Fibroblast of pulmonary artery (primary cell): Measurements from ENCODE around the gene HPS4.
"Not testable (repeated sequence)": the region's sequence is repeated elsewhere in the genome, so short reads cannot be mapped to it uniquely, and the experiment has no call there.

ENCODE experiments used
- DNase-seq: peaks from one replicate; pipeline ENCODE4 v3.0.0-alpha.2; 2010; ENCODE audit warnings: low read depth
- H3K4me3 ChIP-seq: replicated peaks from 2 replicates; pipeline ENCODE4 v1.5.1; 2011; ENCODE audit warnings: low read depth, mild to moderate bottlenecking, control low read depth, low read length, moderate library complexity
- TF ChIP-seq, protein P1 (sequence below): IDR thresholded peaks from 2 replicates; pipeline ENCODE4 v1.5.1; 2011; ENCODE audit warnings: mild to moderate bottlenecking, control low read depth, low read length, inconsistent platforms; ENCODE audit errors: missing control alignments

Gene HPS4

DNA sequence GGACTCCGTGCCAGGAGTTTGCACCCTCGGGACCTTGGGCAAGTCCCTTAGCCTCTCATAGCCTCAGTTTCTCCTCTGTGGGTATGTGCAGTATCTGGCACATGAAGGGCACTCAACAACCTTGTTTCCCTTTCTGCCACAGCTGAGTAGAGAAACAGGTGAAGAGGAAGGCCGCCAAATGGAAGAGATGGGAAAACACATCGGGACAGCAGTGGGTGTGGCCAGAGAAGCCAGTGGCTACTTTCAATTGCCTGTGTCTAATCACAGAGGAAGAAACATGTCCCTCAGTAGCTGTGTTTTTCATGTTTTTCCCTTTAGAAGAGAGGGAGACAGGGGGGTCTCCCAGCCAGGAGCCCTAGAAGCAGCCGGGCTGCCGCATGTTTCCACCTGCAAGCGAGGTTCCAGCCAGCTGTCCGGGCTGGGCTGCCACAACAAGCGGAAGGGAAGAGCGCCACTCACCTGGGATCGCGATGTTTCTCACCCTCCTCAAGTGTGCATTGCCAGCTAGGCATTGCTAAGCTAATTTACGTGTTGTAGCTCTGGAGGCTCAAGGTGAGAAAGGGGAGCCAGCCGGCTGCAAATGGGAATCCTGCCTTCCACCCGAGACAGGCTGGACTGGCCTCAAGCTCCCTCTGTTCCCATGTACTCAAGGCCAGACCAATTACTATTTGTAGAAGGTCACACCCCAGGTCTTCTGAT, 37.9 kb downstream of the HPS4 start:
- TF ChIP-seq, protein P1, sequence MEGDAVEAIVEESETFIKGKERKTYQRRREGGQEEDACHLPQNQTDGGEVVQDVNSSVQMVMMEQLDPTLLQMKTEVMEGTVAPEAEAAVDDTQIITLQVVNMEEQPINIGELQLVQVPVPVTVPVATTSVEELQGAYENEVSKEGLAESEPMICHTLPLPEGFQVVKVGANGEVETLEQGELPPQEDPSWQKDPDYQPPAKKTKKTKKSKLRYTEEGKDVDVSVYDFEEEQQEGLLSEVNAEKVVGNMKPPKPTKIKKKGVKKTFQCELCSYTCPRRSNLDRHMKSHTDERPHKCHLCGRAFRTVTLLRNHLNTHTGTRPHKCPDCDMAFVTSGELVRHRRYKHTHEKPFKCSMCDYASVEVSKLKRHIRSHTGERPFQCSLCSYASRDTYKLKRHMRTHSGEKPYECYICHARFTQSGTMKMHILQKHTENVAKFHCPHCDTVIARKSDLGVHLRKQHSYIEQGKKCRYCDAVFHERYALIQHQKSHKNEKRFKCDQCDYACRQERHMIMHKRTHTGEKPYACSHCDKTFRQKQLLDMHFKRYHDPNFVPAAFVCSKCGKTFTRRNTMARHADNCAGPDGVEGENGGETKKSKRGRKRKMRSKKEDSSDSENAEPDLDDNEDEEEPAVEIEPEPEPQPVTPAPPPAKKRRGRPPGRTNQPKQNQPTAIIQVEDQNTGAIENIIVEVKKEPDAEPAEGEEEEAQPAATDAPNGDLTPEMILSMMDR = no peak
- H3K4me3 ChIP-seq = no peak overlapping the region
- no peak for DNase-seq

DNA sequence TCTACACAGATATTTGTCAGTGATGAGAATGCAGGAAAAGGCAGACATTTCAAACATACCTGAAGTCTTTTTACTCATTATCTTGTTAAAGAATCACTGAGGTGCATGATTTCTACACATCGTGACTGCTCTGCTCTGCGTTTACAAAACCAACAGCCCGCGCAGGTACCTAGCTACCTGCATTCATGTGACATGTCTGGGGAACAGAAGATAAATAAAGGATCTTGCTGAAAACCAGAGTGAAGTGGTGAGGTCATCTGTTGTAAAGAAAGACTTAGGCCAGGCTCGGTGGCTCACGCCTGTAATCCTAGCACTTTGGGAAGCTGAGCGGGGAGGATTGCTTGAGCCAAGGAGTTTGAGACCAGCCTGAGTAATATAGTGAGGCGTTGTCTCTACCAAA, 38.8 kb downstream of the HPS4 start:
- TF ChIP-seq, protein P1 = no peak
- H3K4me3 ChIP-seq = no peak overlapping the region
- DNase-seq = no peak

DNA sequence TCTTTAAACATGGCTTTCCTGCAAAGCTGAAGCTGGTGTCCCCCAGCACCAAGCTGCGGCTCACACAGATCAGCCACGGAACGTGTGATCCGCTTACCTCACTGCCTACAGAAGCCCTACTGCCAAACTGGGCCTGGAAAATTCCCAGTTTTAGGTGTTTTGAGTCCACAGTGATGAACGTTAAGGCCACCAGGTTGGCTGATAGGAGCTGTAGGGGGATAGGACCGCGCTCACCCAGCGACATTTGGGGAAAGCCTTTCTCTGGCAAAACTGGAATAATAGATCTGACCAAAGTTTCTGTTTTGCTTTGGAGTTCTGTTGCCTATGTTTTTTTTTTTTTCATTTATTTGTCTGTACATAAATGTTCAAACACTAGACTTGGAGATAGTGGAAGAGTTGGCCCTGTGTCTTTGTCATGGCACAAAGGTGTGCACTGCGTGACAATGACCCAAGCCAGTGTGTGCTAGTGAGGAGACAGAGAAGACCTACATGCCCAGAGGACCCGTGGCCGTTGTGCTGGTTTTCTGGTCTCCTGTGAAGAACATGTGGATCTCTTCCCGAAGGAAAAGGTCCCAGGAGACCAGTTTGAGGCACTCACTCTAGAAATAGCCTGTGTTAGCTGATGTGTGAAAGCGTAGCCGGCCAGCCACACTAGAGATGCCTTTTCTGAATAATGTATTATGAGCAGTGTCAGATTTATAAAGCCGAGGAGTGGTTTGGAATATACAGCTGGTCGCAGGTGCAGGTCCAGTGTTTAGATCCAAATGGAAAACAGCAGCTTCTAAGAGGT, 39.5 kb downstream of the HPS4 start:
- TF ChIP-seq, protein P1 = no peak
- DNase-seq = no peak
- H3K4me3 ChIP-seq = no peak overlapping the region

DNA sequence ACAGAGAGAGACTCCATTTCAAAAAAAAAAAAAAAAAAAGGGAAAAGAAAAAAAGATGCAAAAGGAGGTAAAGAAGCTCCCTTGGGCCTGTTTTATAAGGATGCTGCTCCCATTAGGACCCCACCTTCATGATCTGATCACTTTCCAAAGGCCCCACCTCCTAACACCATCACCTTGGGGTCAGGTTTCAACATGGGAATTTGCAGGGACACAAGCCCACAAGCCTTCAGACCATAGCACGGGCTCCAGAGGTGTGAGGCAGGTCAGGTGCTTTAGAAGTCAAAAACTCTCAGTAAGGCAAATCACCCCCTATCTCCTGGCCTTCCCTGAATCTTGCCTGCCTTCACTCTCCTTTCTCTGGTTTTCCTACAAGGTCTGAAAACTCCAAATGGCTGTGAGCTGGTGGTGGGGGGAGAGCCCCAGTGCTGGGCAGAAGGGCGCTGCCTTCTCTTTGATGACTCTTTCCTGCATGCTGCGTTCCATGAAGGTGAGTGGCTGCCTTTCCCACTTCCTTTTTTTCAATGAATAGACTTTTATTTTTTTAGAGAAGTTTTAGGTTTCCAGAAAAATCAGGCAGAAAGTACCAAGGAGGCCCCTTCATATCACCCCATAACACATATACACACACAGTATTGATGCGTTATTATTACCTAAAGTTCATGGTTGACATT, 41.4 kb downstream of the HPS4 start:
- DNase-seq = no peak
- TF ChIP-seq, protein P1 = no peak
- H3K4me3 ChIP-seq = no peak overlapping the region

DNA sequence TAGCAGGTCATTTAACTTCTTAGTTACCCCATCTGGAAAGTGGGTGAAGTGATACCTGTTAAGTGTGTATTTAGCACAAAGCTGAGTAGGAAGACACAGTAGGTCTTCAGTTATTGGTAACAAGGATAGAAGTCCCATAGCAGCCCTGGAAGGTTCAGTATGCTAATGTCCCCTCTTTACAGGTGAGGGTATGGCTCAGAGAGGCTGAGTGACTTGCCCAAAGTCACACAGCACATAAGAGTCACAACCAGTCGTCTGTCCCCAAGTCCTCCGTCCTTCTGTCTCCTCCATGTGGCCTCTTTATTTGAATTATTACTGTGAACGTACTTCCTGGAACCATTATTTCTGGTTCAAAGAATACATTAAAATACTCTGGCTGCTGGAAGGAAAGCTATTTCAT, 44.0 kb downstream of the HPS4 start:
- no peak for DNase-seq
- H3K4me3 ChIP-seq = no peak overlapping the region
- TF ChIP-seq, protein P1 = no peak

DNA sequence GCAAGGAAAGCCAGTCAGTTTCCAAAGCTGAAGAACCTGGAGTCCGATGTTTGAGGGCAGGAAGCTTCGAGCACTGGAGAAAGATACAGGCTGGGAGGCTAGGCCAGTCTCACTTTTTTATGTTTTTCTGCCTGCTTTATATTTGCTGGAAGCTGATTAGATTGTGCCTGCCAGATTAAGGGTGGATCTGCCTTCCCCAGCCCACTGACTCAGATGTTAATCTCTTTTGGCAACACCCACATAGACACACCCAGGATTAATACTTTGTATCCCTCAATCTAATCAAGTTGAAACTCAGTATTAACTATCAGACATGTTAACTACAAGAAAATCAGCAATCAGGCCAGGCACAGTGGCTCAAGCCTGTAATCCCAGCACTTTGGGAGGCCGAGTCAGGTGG, 44.8 kb downstream of the HPS4 start:
- H3K4me3 ChIP-seq, DNase-seq: not testable (repeated sequence)

DNA sequence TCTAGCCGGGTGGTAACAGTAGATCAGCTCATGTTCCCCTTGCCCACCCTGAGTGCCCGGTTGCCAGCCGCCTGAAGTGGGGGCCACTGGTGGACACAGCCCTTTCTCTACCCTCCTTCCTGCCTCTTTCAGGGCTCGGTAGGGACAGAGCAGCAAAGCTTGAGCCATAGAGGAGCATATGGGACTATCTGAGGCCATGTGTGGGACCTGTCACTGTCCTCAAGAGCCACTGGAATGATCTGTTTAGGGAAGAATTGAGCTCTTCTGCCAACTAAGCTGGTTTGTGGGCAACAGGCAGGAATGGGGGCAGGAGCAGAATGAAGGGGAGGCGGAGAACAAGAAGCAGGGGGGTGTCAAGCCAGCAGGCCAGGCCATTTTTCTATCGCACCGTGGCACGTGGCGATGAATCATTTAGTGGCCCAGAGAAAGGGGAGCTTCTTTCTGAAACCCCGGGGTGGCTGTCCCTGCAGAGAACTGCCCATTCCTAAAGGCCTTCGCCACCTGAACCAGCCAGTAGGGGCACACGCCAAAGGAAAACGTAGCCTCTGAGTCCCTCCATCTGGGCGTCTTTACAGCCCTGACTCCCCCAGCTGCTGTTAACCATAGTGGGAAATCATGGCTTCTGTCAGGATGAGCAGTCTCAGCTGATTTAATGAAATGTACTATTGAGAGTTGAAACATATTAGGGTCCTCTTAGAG, 45.7 kb downstream of the HPS4 start:
- no peak for DNase-seq
- TF ChIP-seq, protein P1 = no peak

More for the DNA sequence above, 45.7 kb downstream of the HPS4 start:
- H3K4me3 ChIP-seq = no peak overlapping the region
